K562 (cell line): ENCODE results near the gene RNF212B. TPM values are rescaled to one million over a fixed set of nuclear protein-coding genes. Genes with fewer than 3 reads are reported as not detected.

Source experiments
- BRCA1 ChIP-seq, 2 experiments: fragments of 450-650 bp in 1 of 2; sonication (generic) in 1 of 2; formaldehyde crosslinking in 1 of 2; IDR thresholded peaks; 2 replicates each; pipeline versions ENCODE4 v1.5.0 to v1.6.1; 2017 to 2020; ENCODE audit warnings: mild to moderate bottlenecking in 1 of 2, missing genetic modification reagents in 1 of 2
- BRF1 ChIP-seq: IDR thresholded peaks from 3 replicates; pipeline ENCODE4 v1.6.1; 2011; ENCODE audit warnings: borderline replicate concordance, mild to moderate bottlenecking; ENCODE audit not compliant: insufficient read length; ENCODE audit errors: extremely low read depth
- EGR1 ChIP-seq: fragments of 450-650 bp; conservative IDR thresholded peaks from 2 replicates; pipeline ENCODE4 v1.6.1; 2017; ENCODE audit warnings: mild to moderate bottlenecking
- FOXA3 ChIP-seq, 2 experiments: fragments of 450-650 bp in 1 of 2; sonication (generic) in 1 of 2; formaldehyde crosslinking; IDR thresholded peaks in 1 of 2; conservative IDR thresholded peaks in 1 of 2; 2 replicates each; pipeline versions ENCODE4 v1.4.0 to v1.8.0; 2020 to 2022; ENCODE audit warnings: mild to moderate bottlenecking in 2 of 2, missing genetic modification reagents in 1 of 2
- GATAD2A ChIP-seq: fragments of 450-650 bp; IDR thresholded peaks from 2 replicates; pipeline ENCODE4 v1.6.1; 2017
- GTF2B ChIP-seq: IDR thresholded peaks from 2 replicates; pipeline ENCODE4 v1.6.1; 2011; ENCODE audit not compliant: insufficient read length; ENCODE audit errors: extremely low read depth
- IRF1 ChIP-seq: sonication (generic); formaldehyde crosslinking; IDR thresholded peaks from 2 replicates; pipeline ENCODE4 v1.8.0; 2022; ENCODE audit warnings: missing genetic modification reagents, mild to moderate bottlenecking, borderline replicate concordance
- L3MBTL2 ChIP-seq: fragments of 450-650 bp; IDR thresholded peaks from 2 replicates; pipeline ENCODE4 v1.6.1; 2016; ENCODE audit warnings: mild to moderate bottlenecking, moderate library complexity
- NCOA1 ChIP-seq: fragments of 450-650 bp; IDR thresholded peaks from 2 replicates; pipeline ENCODE4 v1.6.1; 2016; ENCODE audit warnings: low read depth
- NFXL1 ChIP-seq: fragments of 450-650 bp; formaldehyde crosslinking; IDR thresholded peaks from 2 replicates; pipeline ENCODE4 v1.4.0; 2021; ENCODE audit warnings: mild to moderate bottlenecking
- NR3C1 ChIP-seq: sonication (generic); formaldehyde crosslinking; IDR thresholded peaks from 2 replicates; pipeline ENCODE4 v1.8.1; 2022; ENCODE audit warnings: missing genetic modification reagents
- NRF1 ChIP-seq, 2 experiments: fragments of 450-650 bp; IDR thresholded peaks in 1 of 2; conservative IDR thresholded peaks in 1 of 2; 2 replicates each; pipeline ENCODE4 v1.6.1; 2014; ENCODE audit warnings: mild to moderate bottlenecking in 2 of 2
- PCBP1 ChIP-seq: fragments of 200-400 bp; formaldehyde crosslinking; IDR thresholded peaks from 2 replicates; pipeline ENCODE4 v1.6.1; 2018; ENCODE audit warnings: mild to moderate bottlenecking, low read depth, low read length; ENCODE audit not compliant: poor library complexity, severe bottlenecking
- RBFOX2 ChIP-seq: fragments of 200-400 bp; formaldehyde crosslinking; IDR thresholded peaks from 2 replicates; pipeline ENCODE4 v1.6.1; 2017; ENCODE audit warnings: low read depth, mild to moderate bottlenecking, low read length, moderate library complexity
- RBM39 ChIP-seq: fragments of 200-400 bp; formaldehyde crosslinking; optimal IDR thresholded peaks from 2 replicates; pipeline ENCODE3; 2018; ENCODE audit warnings: low read depth, low read length
- SIN3B ChIP-seq: fragments of 450-650 bp; IDR thresholded peaks from 2 replicates; pipeline ENCODE4 v1.6.1; 2017; ENCODE audit warnings: low read depth, mild to moderate bottlenecking, moderate library complexity
- SIRT6 ChIP-seq: IDR thresholded peaks from one replicate; pipeline ENCODE4 v1.6.1; 2012; ENCODE audit warnings: low read depth, mild to moderate bottlenecking, control low read depth, inconsistent platforms, low read length, moderate library complexity
- TFAM ChIP-seq: fragments of 250-450 bp; sonication (Bioruptor Pico); conservative IDR thresholded peaks from 2 replicates; pipeline ENCODE4 v1.5.0; 2021; ENCODE audit warnings: mild to moderate bottlenecking, moderate library complexity
- TRIM28 ChIP-seq: fragments of 450-650 bp; IDR thresholded peaks from 2 replicates; pipeline ENCODE4 v1.6.1; 2017
- ZC3H8 ChIP-seq: fragments of 450-650 bp; IDR thresholded peaks from 2 replicates; pipeline ENCODE4 v1.6.1; 2017
- ZEB2 ChIP-seq: fragments of 450-650 bp; IDR thresholded peaks from 2 replicates; pipeline ENCODE4 v1.6.1; 2016
- ZFPM2 ChIP-seq: fragments of 250-450 bp; sonication (Bioruptor Pico); IDR thresholded peaks from 2 replicates; pipeline ENCODE4 v1.5.1; 2022; ENCODE audit warnings: mild to moderate bottlenecking
- ZNF124 ChIP-seq: sonication (generic); formaldehyde crosslinking; IDR thresholded peaks from 2 replicates; pipeline ENCODE4 v1.8.1; 2022; ENCODE audit warnings: missing genetic modification reagents
- ZNF449 ChIP-seq: fragments of 250-450 bp; sonication (Bioruptor Pico); IDR thresholded peaks from 2 replicates; pipeline ENCODE4 v1.8.0; 2022; ENCODE audit warnings: moderate library complexity, mild to moderate bottlenecking, inconsistent platforms
- ZNF511 ChIP-seq: sonication (generic); formaldehyde crosslinking; IDR thresholded peaks from 2 replicates; pipeline ENCODE4 v1.8.0; 2022; ENCODE audit warnings: mild to moderate bottlenecking, missing genetic modification reagents
- ZNF551 ChIP-seq: fragments of 250-450 bp; sonication (Bioruptor Pico); IDR thresholded peaks from 2 replicates; pipeline ENCODE4 v1.5.0; 2021; ENCODE audit warnings: mild to moderate bottlenecking, moderate library complexity
- ZNF586 ChIP-seq: fragments of 450-650 bp; formaldehyde crosslinking; conservative IDR thresholded peaks from 2 replicates; pipeline ENCODE4 v1.4.0; 2020; ENCODE audit warnings: mild to moderate bottlenecking, moderate library complexity
- ZNF75A ChIP-seq: fragments of 450-650 bp; formaldehyde crosslinking; IDR thresholded peaks from 2 replicates; pipeline ENCODE4 v1.4.0; 2020; ENCODE audit warnings: mild to moderate bottlenecking
- ZNF780A ChIP-seq: fragments of 250-450 bp; sonication (Bioruptor Pico); IDR thresholded peaks from 2 replicates; pipeline ENCODE4 v1.5.0; 2021; ENCODE audit warnings: mild to moderate bottlenecking
- polyA plus RNA-seq, 8 experiments: library from polyadenylated mRNA; depleted of rRNA in 4 of 8; stranded (reverse) in 5 of 8; unstranded in 3 of 8; fragments of >200 nt; fragmentation: Nextera tagmentation in 2 of 8; fragmentation: Illumina TruSeq in 1 of 8; extraction: Ambion mirVana in 2 of 8; extraction: Trizol in 1 of 8; gene quantifications; 2 replicates each; pipeline versions ENCODE4 v1.2.1 to v1.2.3, GENCODE V29; 2011 to 2014; ENCODE audit warnings: inconsistent platforms in 1 of 8, missing spikeins in 1 of 8
- total RNA-seq, 7 experiments: library from RNA; depleted of rRNA in 6 of 7; stranded (reverse); fragments of >200 nt in 6 of 7; fragmentation: Illumina TruSeq in 2 of 7; extraction: Trizol in 2 of 7; gene quantifications; 2 replicates each; pipeline versions ENCODE4 v1.2.1 to v1.2.3, GENCODE V29; 2011 to 2021; ENCODE audit warnings: low replicate concordance in 1 of 7

RNF212B gene
- total and polyA plus RNA-seq, 9 of the 15 experiments (the other 6 are each of a cell fraction or from before 2014, with no cell fraction given): 0.15 to 0.43 (median 0.27) TPM; not detected in 3

GRCh38 chr14:23306412-23307145 is 68.8 kb downstream of the RNF212B start, which contains the start of gene BCL2L2 (continued):
- TF ChIP-seq GTF2B: no peak
- TF ChIP-seq SIRT6: no peak
- no peak for TF ChIP-seq NFXL1
- TF ChIP-seq SIN3B: no peak
- no peak for TF ChIP-seq EGR1
- TF ChIP-seq ZNF551 (CRISPR knock-in tag): no peak
- no peak; the same call in 1 of the 2 replicates for TF ChIP-seq ZNF511
- no peak for TF ChIP-seq GATAD2A
- no peak for TF ChIP-seq NR3C1
- TF ChIP-seq ZNF586: no peak
- peak; percentile 79 for TF ChIP-seq RBFOX2
- TF ChIP-seq TFAM (CRISPR knock-in tag): no peak
- no peak for TF ChIP-seq NCOA1
- TF ChIP-seq ZNF780A: no peak
- no peak for TF ChIP-seq BRCA1 (IDR thresholded peaks at IDR 0.05)
- no peak for TF ChIP-seq BRCA1 (CRISPR knock-in tag; IDR thresholded peaks at IDR 0.05)
- TF ChIP-seq L3MBTL2: no peak
- no peak for TF ChIP-seq ZEB2
- no peak for TF ChIP-seq BRF1
- no peak for TF ChIP-seq ZFPM2 (CRISPR knock-in tag)
- no peak for TF ChIP-seq ZNF75A
- no peak for TF ChIP-seq ZC3H8
- no peak for TF ChIP-seq FOXA3 (CRISPR knock-in tag; conservative IDR thresholded peaks at IDR 0.05 in 1 of 2, IDR thresholded peaks at IDR 0.05 in 1 of 2)
- peak; percentile 97 for TF ChIP-seq PCBP1
- TF ChIP-seq TRIM28: peak; percentile 31; the same call in 1 of the 2 replicates
- no peak for TF ChIP-seq RBM39
- no peak for TF ChIP-seq IRF1
- no peak for TF ChIP-seq ZNF449
- no peak for TF ChIP-seq ZNF124 (CRISPR knock-in tag)
- peak; percentile 43 to 52; a peak in 3 of 4 replicates for TF ChIP-seq NRF1 (conservative IDR thresholded peaks at IDR 0.05 in 1 of 2, IDR thresholded peaks at IDR 0.05 in 1 of 2)
